Activated CD4-positive, CD25-positive, alpha-beta regulatory T cell treated with anti-CD3 and anti-CD28 coated beads, Interleukin-2, amount 50 U/mL, for 24 hours (primary cell): ENCODE data around the gene FKBP1A.
A peak's percentile ranks its signal among the peaks of the same experiment; 100 is the strongest.

ENCODE experiments used
- ATAC-seq, 2 donors: fragments of 150-1000 bp; cut with Tn5 transposase; one replicate each; pipeline ENCODE4 v1.10.0; 2021; ENCODE audit warnings: mild to moderate bottlenecking in 1 of 2, moderate library complexity in 1 of 2

Gene FKBP1A

GRCh38 chr20:1383623-1384404 lies 9.0 kb downstream of the FKBP1A start:
- no peak for ATAC-seq

GRCh38 chr20:1382670-1383069 lies 10.2 kb downstream of the FKBP1A start:
- ATAC-seq = no peak

- no peak for ATAC-seq
Observed at GRCh38 chr20:1381753-1382591, 10.9 kb downstream of the FKBP1A start.

GRCh38 chr20:1378735-1379125 lies 14.1 kb downstream of the FKBP1A start:
- ATAC-seq = no peak

GRCh38 chr20:1377984-1378734 lies 14.7 kb downstream of the FKBP1A start:
- ATAC-seq = peak; percentile 42 to 53

- ATAC-seq = peak; percentile 82 to 84
Observed at GRCh38 chr20:1377341-1377871, 15.4 kb downstream of the FKBP1A start.

- ATAC-seq = no peak
Observed at GRCh38 chr20:1376408-1377270, 16.2 kb downstream of the FKBP1A start.

- no peak for ATAC-seq
Observed at GRCh38 chr20:1376007-1376406, 16.8 kb downstream of the FKBP1A start.

GRCh38 chr20:1375515-1375914 lies 17.3 kb downstream of the FKBP1A start:
- no peak for ATAC-seq

GRCh38 chr20:1374246-1374645 lies 18.6 kb downstream of the FKBP1A start:
- no peak for ATAC-seq

- ATAC-seq = no peak
Observed at GRCh38 chr20:1373614-1374013, 19.2 kb downstream of the FKBP1A start.

GRCh38 chr20:1373036-1373435 lies 19.8 kb downstream of the FKBP1A start:
- no peak for ATAC-seq

- no peak for ATAC-seq
Observed at GRCh38 chr20:1371830-1372539, 20.9 kb downstream of the FKBP1A start.

- no peak for ATAC-seq
Observed at GRCh38 chr20:1371202-1371782, 21.6 kb downstream of the FKBP1A start.

- ATAC-seq = no peak
Observed at GRCh38 chr20:1370548-1371110, 22.2 kb downstream of the FKBP1A start.

GRCh38 chr20:1369970-1370369 lies 22.9 kb downstream of the FKBP1A start:
- ATAC-seq = no peak

GRCh38 chr20:1368448-1369199 lies 24.2 kb downstream of the FKBP1A start:
- no peak for ATAC-seq

GRCh38 chr20:1367479-1367878 lies 25.4 kb downstream of the FKBP1A start:
- ATAC-seq = no peak

- ATAC-seq = no peak
Observed at GRCh38 chr20:1364106-1364505, 28.7 kb downstream of the FKBP1A start.

- no peak for ATAC-seq
Observed at GRCh38 chr20:1363522-1363921, 29.3 kb downstream of the FKBP1A start.
